A673 (cell line): ENCODE measurements around the gene AK2.

Experiments
- EZH2 ChIP-seq: fragments of 200-600 bp; sonication (generic); IDR thresholded peaks from 2 replicates; pipeline ENCODE4 v1.6.1; 2017; ENCODE audit warnings: borderline replicate concordance, low read depth, mild to moderate bottlenecking, mixed read lengths, antibody characterized with exemption, low read length; ENCODE audit not compliant: poor library complexity, severe bottlenecking
- TF ChIP-seq, protein P1 (sequence below): fragments of 300-800, 200-600 bp; sonication (generic); conservative IDR thresholded peaks from 2 replicates; pipeline ENCODE4 v1.5.1; 2017; ENCODE audit warnings: low read depth, mild to moderate bottlenecking, antibody characterized with exemption, low read length, moderate library complexity, mixed read lengths

DNA sequence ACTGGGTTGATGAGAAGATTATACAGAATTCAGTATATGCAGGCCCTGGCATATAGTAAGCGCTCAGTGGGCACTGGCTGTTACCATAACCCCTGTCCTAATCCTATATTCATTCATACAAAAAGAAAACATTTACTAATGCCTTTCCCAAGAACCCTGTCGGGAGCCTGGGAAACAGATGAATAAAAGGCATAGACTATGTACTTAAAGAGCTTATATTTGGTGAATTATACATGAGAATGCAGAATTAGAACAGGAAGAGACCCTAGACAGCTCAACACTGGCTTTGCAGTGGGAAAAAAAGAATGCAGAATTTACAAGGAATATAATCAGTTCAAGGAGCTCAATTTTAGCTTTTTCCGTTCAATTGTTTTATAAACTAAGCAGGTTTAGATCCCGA lies 10.9 kb downstream of the AK2 start:
- TF ChIP-seq, protein P1, sequence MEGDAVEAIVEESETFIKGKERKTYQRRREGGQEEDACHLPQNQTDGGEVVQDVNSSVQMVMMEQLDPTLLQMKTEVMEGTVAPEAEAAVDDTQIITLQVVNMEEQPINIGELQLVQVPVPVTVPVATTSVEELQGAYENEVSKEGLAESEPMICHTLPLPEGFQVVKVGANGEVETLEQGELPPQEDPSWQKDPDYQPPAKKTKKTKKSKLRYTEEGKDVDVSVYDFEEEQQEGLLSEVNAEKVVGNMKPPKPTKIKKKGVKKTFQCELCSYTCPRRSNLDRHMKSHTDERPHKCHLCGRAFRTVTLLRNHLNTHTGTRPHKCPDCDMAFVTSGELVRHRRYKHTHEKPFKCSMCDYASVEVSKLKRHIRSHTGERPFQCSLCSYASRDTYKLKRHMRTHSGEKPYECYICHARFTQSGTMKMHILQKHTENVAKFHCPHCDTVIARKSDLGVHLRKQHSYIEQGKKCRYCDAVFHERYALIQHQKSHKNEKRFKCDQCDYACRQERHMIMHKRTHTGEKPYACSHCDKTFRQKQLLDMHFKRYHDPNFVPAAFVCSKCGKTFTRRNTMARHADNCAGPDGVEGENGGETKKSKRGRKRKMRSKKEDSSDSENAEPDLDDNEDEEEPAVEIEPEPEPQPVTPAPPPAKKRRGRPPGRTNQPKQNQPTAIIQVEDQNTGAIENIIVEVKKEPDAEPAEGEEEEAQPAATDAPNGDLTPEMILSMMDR, result no peak
- TF ChIP-seq EZH2, result no peak
